Prostate gland (tissue), 2 donors: ENCODE results near the gene CCSAP.

Experiments
- CTCF ChIP-seq, 4 experiments: fragments of 200-600 bp in 2 of 4; fragments of 450-650 bp in 2 of 4; sonication (generic) in 2 of 4; IDR thresholded peaks; 1 replicate in 3 of 4; 2 replicates in 1 of 4; pipeline ENCODE4 v1.5.1; 2016 to 2019; ENCODE audit warnings: antibody characterized with exemption in 4 of 4, mild to moderate bottlenecking in 2 of 4, moderate library complexity in 2 of 4
- POLR2A ChIP-seq: fragments of 450-650 bp; IDR thresholded peaks from one replicate; pipeline ENCODE4 v1.6.1; 2016; ENCODE audit warnings: antibody characterized with exemption, mild to moderate bottlenecking
- POLR2AphosphoS5 ChIP-seq: sonication (generic); formaldehyde crosslinking; IDR thresholded peaks from one replicate; pipeline ENCODE4 v1.6.1; 2017; ENCODE audit warnings: antibody characterized with exemption

- TF ChIP-seq CTCF (IDR thresholded peaks at IDR 0.05), result no peak
- TF ChIP-seq POLR2A, result no peak
- no peak for TF ChIP-seq POLR2AphosphoS5
Observed at GRCh38 chr1:229319487-229319886, 23.4 kb downstream of the CCSAP start.
